Activated CD4-positive, alpha-beta T cell treated with anti-CD3 and anti-CD28 coated beads, Interleukin-10, Interleukin-2, amounts not matched to agents 100 ng/mL and 50 ng/mL, durations not matched to agents 16 hours and 8 hours (primary cell): ENCODE results near the gene MYOZ3.

Experiments used
- DNase-seq: peaks from one replicate; pipeline ENCODE4 v3.0.0-alpha.2; 2020

Gene MYOZ3

DNA sequence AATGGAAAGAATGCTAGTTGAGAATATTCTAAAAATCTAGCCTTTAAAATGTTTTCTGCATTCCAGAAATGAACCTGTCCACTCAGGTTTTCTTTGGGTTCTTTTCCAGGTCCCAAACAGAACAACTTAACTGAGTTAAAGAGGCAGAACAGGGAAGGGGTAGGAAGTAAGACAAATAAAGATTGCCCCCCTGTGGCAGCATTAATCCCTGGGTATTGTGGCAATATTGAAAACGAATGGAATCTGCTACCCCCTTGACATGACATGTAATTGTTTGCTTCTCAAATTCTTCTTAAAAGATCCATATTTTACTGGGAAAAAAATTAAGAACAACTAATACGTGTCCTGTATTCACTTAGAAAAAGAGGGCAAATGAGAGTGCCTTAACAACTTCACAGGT lies 49.1 kb downstream of the MYOZ3 start:
- DNase-seq, result peak; percentile 6

DNA sequence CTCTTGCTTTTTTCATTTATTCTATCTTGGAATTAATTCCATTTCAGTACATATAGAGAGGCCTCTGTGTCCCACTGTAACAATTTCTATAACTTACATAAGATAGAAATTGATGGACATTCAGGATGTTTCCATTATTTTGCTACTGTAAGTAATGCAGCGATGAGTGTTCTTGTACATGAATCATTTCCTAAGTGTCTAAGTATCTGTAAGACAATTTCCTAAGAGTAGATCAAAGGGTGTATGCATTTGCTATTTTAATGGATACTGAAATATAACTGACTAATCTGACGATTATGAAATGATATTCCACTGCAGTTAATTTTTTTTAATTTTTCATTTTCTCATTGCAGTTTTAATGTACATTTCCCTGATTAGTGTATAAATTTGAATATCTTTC lies 62.8 kb downstream of the MYOZ3 start:
- DNase-seq, result no peak
